ENCODE data around the gene CTBP2. TPM values are rescaled to one million over a fixed set of nuclear protein-coding genes. Genes with fewer than 3 reads are reported as not detected.
"Not testable (repeated sequence)": the region's sequence is repeated elsewhere in the genome, so short reads cannot be mapped to it uniquely, and the experiment has no call there.

The CTBP2 gene
- total and polyA plus RNA-seq, 4 donors = 19.2 to 80.6 (median 63.2) TPM

DNA sequence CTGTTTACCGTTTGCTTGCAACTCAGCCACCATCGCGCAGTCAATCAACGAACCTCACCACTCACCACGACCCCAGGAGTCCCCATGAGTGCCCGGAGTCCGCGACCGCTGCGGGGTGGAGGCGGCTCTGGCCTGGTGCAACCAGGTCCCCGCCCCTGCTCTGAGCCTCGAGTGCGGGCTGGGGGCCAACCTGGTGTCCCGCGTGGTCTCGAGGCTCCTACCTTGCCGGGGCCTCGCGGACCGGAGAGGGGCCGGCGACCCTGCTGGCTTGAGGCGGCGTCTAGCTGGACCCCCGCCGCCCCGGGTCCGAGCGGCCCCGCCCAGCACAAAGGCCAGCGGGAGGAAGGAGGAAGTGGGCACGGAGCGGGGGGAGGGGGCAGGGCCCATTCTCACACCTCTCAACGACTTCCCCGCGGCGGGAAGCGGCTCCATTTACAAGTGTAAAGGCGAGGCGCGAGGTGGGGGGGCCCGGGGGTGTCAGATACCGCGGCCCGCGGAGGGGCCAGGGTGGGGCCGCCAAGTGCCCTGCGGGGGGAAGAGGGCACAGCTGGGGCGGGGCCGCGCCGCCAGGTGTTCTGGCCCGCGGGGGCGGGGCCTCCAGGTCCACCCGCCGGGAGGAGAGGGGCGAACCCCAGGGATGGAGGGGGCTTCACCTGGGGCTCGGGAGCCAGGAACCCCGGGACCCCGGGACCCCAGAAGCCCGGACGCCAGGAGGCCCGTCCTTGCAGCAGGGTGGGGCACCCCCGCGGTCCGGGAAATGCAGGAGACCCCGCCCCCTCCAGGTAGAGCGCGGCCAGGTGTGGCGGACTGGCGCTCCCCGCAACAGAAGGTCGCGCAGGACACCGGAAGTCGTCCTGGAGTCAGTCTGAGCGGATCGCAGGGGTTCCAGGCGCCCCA, 8.6 kb downstream of the CTBP2 start:
- H3K36me3 ChIP-seq (ENCODE audit: control insufficient read depth in 4 of 4, insufficient read depth in 4 of 4, low read length in 4 of 4) = peaks cover 0 to 12% (median 5%) of the 10 kb centered on the region in 4 donors
- peaks cover 45 to 78% (median 59%) of the 10 kb centered on the region in 5 donors for H3K4me1 ChIP-seq (ENCODE audit: control insufficient read depth in 5 of 5, insufficient read depth in 5 of 5, low read length in 5 of 5)
- TF ChIP-seq, protein P1, sequence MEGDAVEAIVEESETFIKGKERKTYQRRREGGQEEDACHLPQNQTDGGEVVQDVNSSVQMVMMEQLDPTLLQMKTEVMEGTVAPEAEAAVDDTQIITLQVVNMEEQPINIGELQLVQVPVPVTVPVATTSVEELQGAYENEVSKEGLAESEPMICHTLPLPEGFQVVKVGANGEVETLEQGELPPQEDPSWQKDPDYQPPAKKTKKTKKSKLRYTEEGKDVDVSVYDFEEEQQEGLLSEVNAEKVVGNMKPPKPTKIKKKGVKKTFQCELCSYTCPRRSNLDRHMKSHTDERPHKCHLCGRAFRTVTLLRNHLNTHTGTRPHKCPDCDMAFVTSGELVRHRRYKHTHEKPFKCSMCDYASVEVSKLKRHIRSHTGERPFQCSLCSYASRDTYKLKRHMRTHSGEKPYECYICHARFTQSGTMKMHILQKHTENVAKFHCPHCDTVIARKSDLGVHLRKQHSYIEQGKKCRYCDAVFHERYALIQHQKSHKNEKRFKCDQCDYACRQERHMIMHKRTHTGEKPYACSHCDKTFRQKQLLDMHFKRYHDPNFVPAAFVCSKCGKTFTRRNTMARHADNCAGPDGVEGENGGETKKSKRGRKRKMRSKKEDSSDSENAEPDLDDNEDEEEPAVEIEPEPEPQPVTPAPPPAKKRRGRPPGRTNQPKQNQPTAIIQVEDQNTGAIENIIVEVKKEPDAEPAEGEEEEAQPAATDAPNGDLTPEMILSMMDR (IDR thresholded peaks at IDR 0.05; ENCODE audit: control extremely low read depth, extremely low read depth) = no peak
- no peaks in the 10 kb centered on the region for H3K27me3 ChIP-seq (ENCODE audit: control insufficient read depth in 3 of 3, insufficient read depth in 3 of 3, low read length in 2 of 3)
- WGBS, 2 donors = 33 to 34% methylated on average over 51 to 81 of the region's 81 CpGs
- peak in 2 of 3 donors; percentile 29 to 31 for DNase-seq
- H3K9ac ChIP-seq (ENCODE audit: insufficient read depth in 1 of 2, low read length in 2 of 2) = peak overlapping the region in 1 of 2 donors; percentile 27
- peak overlapping the region; percentile 2 for H3K4me3 ChIP-seq
- H3K9me3 ChIP-seq (ENCODE audit: control insufficient read depth in 4 of 4, insufficient read depth in 3 of 4, low read length in 3 of 4) = no peaks in the 10 kb centered on the region
- peak overlapping the region in 1 of 2 donors; percentile 76 for H3K27ac ChIP-seq (ENCODE audit: low read depth in 1 of 2, low read length in 1 of 2)
- peak; percentile 12 for ATAC-seq (ENCODE audit: insufficient read depth, low FRiP score)

DNA sequence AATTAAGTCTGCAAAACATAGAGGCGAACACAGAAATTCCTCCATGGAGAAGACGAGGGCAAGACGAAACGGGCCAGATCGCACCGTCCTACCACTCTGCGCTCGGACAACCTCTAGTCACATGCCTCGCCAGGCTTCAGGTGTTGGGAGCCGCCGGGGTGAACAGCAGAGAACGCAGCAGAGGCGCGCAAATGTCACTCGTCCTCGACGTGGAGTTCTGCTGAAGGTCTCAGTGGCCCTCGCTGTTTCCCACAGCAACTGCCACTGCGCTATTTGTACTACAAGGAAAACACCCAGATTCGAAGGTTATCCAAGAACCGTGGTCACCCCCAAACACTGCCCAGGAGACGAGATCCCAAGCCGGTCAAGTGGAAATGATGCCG, 9.2 kb downstream of the CTBP2 start:
- H3K27ac ChIP-seq (ENCODE audit: low read depth in 1 of 2, low read length in 1 of 2) = peak overlapping the region in 1 of 2 donors; percentile 34
- H3K4me1 ChIP-seq (ENCODE audit: control insufficient read depth in 5 of 5, insufficient read depth in 5 of 5, low read length in 5 of 5) = peaks cover 45 to 72% (median 63%) of the 10 kb centered on the region in 5 donors
- WGBS, 2 donors = 93 to 94% methylated on average over 24 of the region's 24 CpGs
- peaks cover 0 to 13% (median 6%) of the 10 kb centered on the region in 4 donors for H3K36me3 ChIP-seq (ENCODE audit: control insufficient read depth in 4 of 4, insufficient read depth in 4 of 4, low read length in 4 of 4)
- no peak for DNase-seq
- ATAC-seq (ENCODE audit: insufficient read depth, low FRiP score) = no peak
- TF ChIP-seq, protein P1 (IDR thresholded peaks at IDR 0.05; ENCODE audit: control extremely low read depth, extremely low read depth) = no peak
- no peaks in the 10 kb centered on the region for H3K27me3 ChIP-seq (ENCODE audit: control insufficient read depth in 3 of 3, insufficient read depth in 3 of 3, low read length in 2 of 3)
- H3K4me3 ChIP-seq = no peak overlapping the region
- H3K9me3 ChIP-seq (ENCODE audit: control insufficient read depth in 4 of 4, insufficient read depth in 3 of 4, low read length in 3 of 4) = no peaks in the 10 kb centered on the region
- H3K9ac ChIP-seq (ENCODE audit: insufficient read depth in 1 of 2, low read length in 2 of 2) = no peak overlapping the region

DNA sequence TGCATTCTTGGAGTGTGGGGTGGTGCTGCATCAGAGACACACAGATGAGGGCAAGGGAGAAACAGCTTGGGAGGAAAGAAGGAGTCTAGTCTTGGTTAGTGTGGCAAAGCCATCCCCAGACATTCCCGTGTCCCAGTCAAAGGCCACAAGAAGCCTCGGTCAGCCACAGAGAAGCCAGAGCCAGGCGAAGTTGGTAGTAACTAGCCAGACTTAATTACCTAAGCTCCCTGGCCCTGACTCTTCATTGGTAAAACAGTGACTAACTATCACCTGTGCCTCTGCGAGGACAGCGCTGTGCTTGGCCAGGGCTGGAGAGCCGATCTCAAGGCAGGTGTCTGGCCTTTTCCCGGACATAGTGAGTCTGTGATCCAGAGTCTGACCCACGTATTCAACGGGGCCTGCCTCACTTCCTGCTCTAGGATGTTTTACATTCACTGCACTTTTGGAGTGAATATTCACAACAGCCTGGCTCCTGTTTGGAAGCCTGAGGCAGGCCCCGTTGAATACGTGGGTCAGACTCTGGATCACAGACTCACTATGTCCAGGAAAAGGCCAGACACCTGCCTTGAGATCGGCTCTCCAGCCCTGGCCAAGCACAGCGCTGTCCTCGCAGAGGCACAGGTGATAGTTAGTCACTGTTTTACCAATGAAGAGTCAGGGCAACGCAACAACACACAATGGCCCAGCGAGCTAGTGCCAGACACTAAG, 9.8 kb downstream of the CTBP2 start:
- ATAC-seq (ENCODE audit: insufficient read depth, low FRiP score) = not testable (repeated sequence)
- 74 to 83% methylated on average over 14 to 16 of the region's 16 CpGs for WGBS, 2 donors

DNA sequence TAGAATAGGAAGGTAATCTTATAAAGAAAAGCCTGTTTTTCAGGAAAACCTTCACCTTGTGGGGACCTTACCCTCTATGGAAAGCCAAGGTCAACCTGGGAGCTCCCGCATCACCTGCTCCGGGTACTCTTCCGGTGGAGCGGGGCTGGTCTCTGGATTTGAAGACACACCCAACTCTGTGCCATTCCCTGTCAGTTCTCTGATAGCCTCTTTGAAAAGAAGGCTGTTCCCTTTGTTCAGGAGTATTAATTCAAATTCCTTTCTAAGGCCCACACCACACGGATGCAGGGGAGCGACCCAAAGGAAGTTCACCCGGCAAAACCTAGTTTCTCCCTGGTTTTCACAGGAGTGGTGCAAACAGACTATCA, 10.7 kb downstream of the CTBP2 start:
- H3K4me3 ChIP-seq = no peak overlapping the region
- H3K27me3 ChIP-seq (ENCODE audit: control insufficient read depth in 3 of 3, insufficient read depth in 3 of 3, low read length in 2 of 3) = no peaks in the 10 kb centered on the region
- 80 to 83% methylated on average over 7 of the region's 7 CpGs for WGBS, 2 donors
- peaks cover 0 to 13% (median 6%) of the 10 kb centered on the region in 4 donors for H3K36me3 ChIP-seq (ENCODE audit: control insufficient read depth in 4 of 4, insufficient read depth in 4 of 4, low read length in 4 of 4)
- TF ChIP-seq, protein P1 (IDR thresholded peaks at IDR 0.05; ENCODE audit: control extremely low read depth, extremely low read depth) = no peak
- peaks cover 47 to 67% (median 59%) of the 10 kb centered on the region in 5 donors for H3K4me1 ChIP-seq (ENCODE audit: control insufficient read depth in 5 of 5, insufficient read depth in 5 of 5, low read length in 5 of 5)
- DNase-seq (no peak), ATAC-seq (ENCODE audit: insufficient read depth, low FRiP score) (no peak)
- peak overlapping the region; percentile 33 to 67 for H3K27ac ChIP-seq (ENCODE audit: low read depth in 1 of 2, low read length in 1 of 2)
- no peak overlapping the region for H3K9ac ChIP-seq (ENCODE audit: insufficient read depth in 1 of 2, low read length in 2 of 2)
- H3K9me3 ChIP-seq (ENCODE audit: control insufficient read depth in 4 of 4, insufficient read depth in 3 of 4, low read length in 3 of 4) = no peaks in the 10 kb centered on the region

More for the DNA sequence above, 9.8 kb downstream of the CTBP2 start:
- H3K9ac ChIP-seq (ENCODE audit: insufficient read depth in 1 of 2, low read length in 2 of 2); DNase-seq; H3K9me3 ChIP-seq (ENCODE audit: control insufficient read depth in 4 of 4, insufficient read depth in 3 of 4, low read length in 3 of 4); H3K27me3 ChIP-seq (ENCODE audit: control insufficient read depth in 3 of 3, insufficient read depth in 3 of 3, low read length in 2 of 3); H3K4me3 ChIP-seq: not testable (repeated sequence)
- Histone ChIP-seq H3K4me1 (ENCODE audit: control insufficient read depth in 5 of 5, insufficient read depth in 5 of 5, low read length in 5 of 5) (peaks cover 42 to 65% (median 64%) of the 10 kb centered on the region in 5 donors), H3K27ac (ENCODE audit: low read depth in 1 of 2, low read length in 1 of 2) (peak overlapping the region in 1 of 2 donors; percentile 32), H3K36me3 (ENCODE audit: control insufficient read depth in 4 of 4, insufficient read depth in 4 of 4, low read length in 4 of 4) (peaks cover 0 to 13% (median 6%) of the 10 kb centered on the region in 4 donors)
